ENCODE data around the gene SH3PXD2B.

- TF ChIP-seq GATA2 (IDR thresholded peaks at IDR 0.05; ENCODE audit: low read depth, low read length) (no peak), GATA3 (IDR thresholded peaks at IDR 0.05; ENCODE audit: low read depth, low read length) (no peak)
These were observed 20.8 kb downstream of the SH3PXD2B start for GRCh38 chr5:172433513-172433912.

All from SH-SY5Y (cell line).